Neural cell (in vitro differentiated cells): Measurements from ENCODE around the gene ANKRD44. TPM values are rescaled to one million over a fixed set of nuclear protein-coding genes. Genes with fewer than 3 reads are reported as not detected.

Experiments used
- H2AFZ ChIP-seq: fragments of 200-600, 300-800 bp; sonication (generic), shearing (Covaris generic); 2 replicates; pipeline ENCODE4 v1.6.0; 2014; ENCODE audit warnings: low read depth, mild to moderate bottlenecking, antibody characterized with exemption, low read length, moderate library complexity
- H3F3A ChIP-seq: fragments of 200-600 bp; shearing (Covaris generic); 2 replicates; pipeline ENCODE4 v1.6.1; 2016; ENCODE audit warnings: mild to moderate bottlenecking, moderate library complexity, mixed read lengths, antibody characterized with exemption, low read length; ENCODE audit not compliant: insufficient read depth, poor library complexity, severe bottlenecking
- H3K27ac ChIP-seq: fragments of 200-600, 300-800 bp; sonication (generic), shearing (Covaris generic); 2 replicates; pipeline ENCODE4 v1.5.1; 2014; ENCODE audit warnings: mild to moderate bottlenecking, low read length, moderate library complexity
- H3K27me3 ChIP-seq: fragments of 300-800, 200-600 bp; sonication (generic), shearing (Covaris generic); 2 replicates; pipeline ENCODE4 v1.6.0; 2014; ENCODE audit warnings: mild to moderate bottlenecking, low read depth, low read length, moderate library complexity; ENCODE audit not compliant: insufficient read depth
- H3K36me3 ChIP-seq: fragments of 300-800, 200-600 bp; sonication (generic), shearing (Covaris generic); 2 replicates; pipeline ENCODE4 v1.5.1; 2014; ENCODE audit warnings: mild to moderate bottlenecking, antibody characterized with exemption, low read length, moderate library complexity; ENCODE audit not compliant: insufficient read depth
- H3K4me2 ChIP-seq: fragments of 300-800, 200-600 bp; sonication (generic), shearing (Covaris generic); 2 replicates; pipeline ENCODE4 v1.6.0; 2014; ENCODE audit warnings: mild to moderate bottlenecking, low read length
- H3K4me3 ChIP-seq: fragments of 300-800, 200-600 bp; sonication (generic), shearing (Covaris generic); 2 replicates; pipeline ENCODE4 v1.5.1; 2014; ENCODE audit warnings: mild to moderate bottlenecking, low read length, moderate library complexity
- H3K79me2 ChIP-seq: fragments of 200-600 bp; shearing (Covaris generic); replicated peaks from 2 replicates; pipeline ENCODE4 v1.6.0; 2014; ENCODE audit warnings: mild to moderate bottlenecking, low read length, moderate library complexity; ENCODE audit not compliant: insufficient read depth
- H3K9ac ChIP-seq: fragments of 300-800, 200-600 bp; sonication (generic), shearing (Covaris generic); 2 replicates; pipeline ENCODE4 v1.6.1; 2016; ENCODE audit warnings: mild to moderate bottlenecking, low read length, mixed read lengths
- H3K9me2 ChIP-seq: fragments of 200-600 bp; shearing (Covaris generic); 2 replicates; pipeline ENCODE4 v1.6.1; 2016; ENCODE audit warnings: mild to moderate bottlenecking, low read length, mixed read lengths; ENCODE audit not compliant: insufficient read depth
- H3K9me3 ChIP-seq: fragments of 200-600, 300-800 bp; sonication (generic), shearing (Covaris generic); 2 replicates; pipeline ENCODE4 v1.6.1; 2016; ENCODE audit warnings: mild to moderate bottlenecking, mixed run types, low read length, moderate library complexity, mixed read lengths
- H4K20me1 ChIP-seq: fragments of 200-600 bp; shearing (Covaris generic); 2 replicates; pipeline ENCODE4 v1.6.1; 2016; ENCODE audit warnings: mild to moderate bottlenecking, mixed run types; ENCODE audit not compliant: insufficient read depth
- CTCF ChIP-seq: fragments of 450-650 bp; IDR thresholded peaks from 2 replicates; pipeline ENCODE4 v1.5.1; 2014; ENCODE audit warnings: antibody characterized with exemption, mild to moderate bottlenecking, moderate library complexity; ENCODE audit not compliant: poor library complexity, severe bottlenecking
- EP300 ChIP-seq: fragments of 450-650 bp; conservative IDR thresholded peaks from 2 replicates; pipeline ENCODE4 v1.6.1; 2014; ENCODE audit warnings: antibody characterized with exemption, mild to moderate bottlenecking, moderate library complexity; ENCODE audit not compliant: poor library complexity, severe bottlenecking
- EZH2 ChIP-seq: fragments of 200-600, 300-800 bp; shearing (Covaris generic), sonication (generic); IDR thresholded peaks from 2 replicates; pipeline ENCODE4 v1.6.1; 2014; ENCODE audit warnings: antibody characterized with exemption, low read length, borderline replicate concordance, mild to moderate bottlenecking; ENCODE audit not compliant: insufficient read depth, poor library complexity, severe bottlenecking
- MXI1 ChIP-seq: fragments of 450-650 bp; conservative IDR thresholded peaks from 2 replicates; pipeline ENCODE4 v1.6.1; 2014; ENCODE audit warnings: antibody characterized with exemption, mild to moderate bottlenecking; ENCODE audit not compliant: poor library complexity, severe bottlenecking
- POLR2AphosphoS5 ChIP-seq: IDR thresholded peaks from 2 replicates; pipeline ENCODE4 v1.6.1; 2012
- RAD21 ChIP-seq: fragments of 450-650 bp; conservative IDR thresholded peaks from 2 replicates; pipeline ENCODE4 v1.6.1; 2014; ENCODE audit warnings: antibody characterized with exemption, mild to moderate bottlenecking, moderate library complexity
- REST ChIP-seq: IDR thresholded peaks from 2 replicates; pipeline ENCODE4 v1.6.1; 2012; ENCODE audit warnings: borderline replicate concordance
- SMC3 ChIP-seq: fragments of 450-650 bp; conservative IDR thresholded peaks from 2 replicates; pipeline ENCODE4 v1.6.1; 2014; ENCODE audit warnings: antibody characterized with exemption, mild to moderate bottlenecking, moderate library complexity; ENCODE audit not compliant: poor library complexity
- TAF1 ChIP-seq: IDR thresholded peaks from 2 replicates; pipeline ENCODE4 v1.6.1; 2012; ENCODE audit warnings: low read depth
- polyA plus RNA-seq: library from polyadenylated mRNA; depleted of rRNA; stranded (reverse); fragments of >200 nt; gene quantifications from 2 replicates; pipeline ENCODE4 v1.2.3, GENCODE V29; 2014

Gene ANKRD44
- polyA plus RNA-seq, 1 donor from 2014 or later = 94.3 TPM

GRCh38 chr2:196983934-196984333 is 326.6 kb downstream of the ANKRD44 start:
- H3K79me2 ChIP-seq = no peaks in the 10 kb centered on the region
- H3K9ac ChIP-seq = no peak overlapping the region
- TF ChIP-seq EZH2 = no peak
- TF ChIP-seq CTCF = no peak
- TF ChIP-seq RAD21 = no peak
- no peak for TF ChIP-seq EP300
- no peak for TF ChIP-seq MXI1
- no peak for TF ChIP-seq REST
- TF ChIP-seq TAF1 = no peak
- no peak for TF ChIP-seq POLR2AphosphoS5
- no peak for TF ChIP-seq SMC3
- no peaks in the 10 kb centered on the region for H4K20me1 ChIP-seq
- no peak overlapping the region for H3K27ac ChIP-seq
- H3F3A ChIP-seq = no peaks in the 10 kb centered on the region
- H3K36me3 ChIP-seq = no peaks in the 10 kb centered on the region
- no peaks in the 10 kb centered on the region for H3K27me3 ChIP-seq
- H3K9me3 ChIP-seq = no peaks in the 10 kb centered on the region
- no peak overlapping the region for H2AFZ ChIP-seq
- no peaks in the 10 kb centered on the region for H3K9me2 ChIP-seq
- H3K4me3 ChIP-seq = no peak overlapping the region
- no peak overlapping the region for H3K4me2 ChIP-seq

GRCh38 chr2:196980473-196980872 is 330.1 kb downstream of the ANKRD44 start:
- TF ChIP-seq SMC3 (no peak), REST (no peak), POLR2AphosphoS5 (no peak), EP300 (no peak), RAD21 (no peak), MXI1 (no peak), EZH2 (no peak), CTCF (no peak), TAF1 (no peak)
- H3K79me2 ChIP-seq = no peaks in the 10 kb centered on the region
- no peak overlapping the region for H3K27ac ChIP-seq
- no peak overlapping the region for H2AFZ ChIP-seq
- no peaks in the 10 kb centered on the region for H3K36me3 ChIP-seq
- no peaks in the 10 kb centered on the region for H3K27me3 ChIP-seq
- H3K9me3 ChIP-seq = no peaks in the 10 kb centered on the region
- H3K4me3 ChIP-seq = no peak overlapping the region
- H3K9me2 ChIP-seq = no peaks in the 10 kb centered on the region
- H3F3A ChIP-seq = no peaks in the 10 kb centered on the region
- H4K20me1 ChIP-seq = no peaks in the 10 kb centered on the region
- no peak overlapping the region for H3K9ac ChIP-seq
- no peak overlapping the region for H3K4me2 ChIP-seq
